HG02943 (cell line): ENCODE measurements around the gene PLA2G4A.

Experiments
- ATAC-seq: cut with Tn5 transposase; IDR thresholded peaks from one replicate; pipeline ENCODE4 v1.9.1; 2021; ENCODE audit warnings: mild to moderate bottlenecking, low read depth, moderate library complexity; ENCODE audit not compliant: unreplicated experiment

PLA2G4A gene

GRCh38 chr1:187003353-187003752 is 174.6 kb downstream of the PLA2G4A start:
- ATAC-seq, result no peak

GRCh38 chr1:187006896-187007295 is 178.1 kb downstream of the PLA2G4A start:
- no peak for ATAC-seq

DNA sequence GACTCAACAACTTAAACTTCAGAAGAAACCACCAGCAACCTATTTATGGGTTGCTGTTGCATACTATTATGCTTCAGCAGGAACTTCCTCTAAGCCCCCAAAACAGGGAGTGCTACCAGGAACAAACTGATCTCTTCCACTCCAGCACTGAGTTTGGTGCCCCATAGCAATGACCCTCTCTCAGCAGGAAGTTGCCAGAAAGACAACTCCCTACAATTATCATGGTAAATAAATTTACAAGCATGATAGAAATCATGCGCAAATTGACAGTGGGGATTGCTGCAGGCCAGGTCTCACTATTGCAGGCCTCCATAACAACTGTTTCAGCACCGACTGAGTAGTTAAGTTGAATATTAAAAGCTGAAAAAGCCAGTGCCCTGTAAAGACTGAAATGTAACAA is 180.6 kb downstream of the PLA2G4A start:
- no peak for ATAC-seq

GRCh38 chr1:187010571-187011309 is 182.0 kb downstream of the PLA2G4A start:
- ATAC-seq, result no peak

DNA sequence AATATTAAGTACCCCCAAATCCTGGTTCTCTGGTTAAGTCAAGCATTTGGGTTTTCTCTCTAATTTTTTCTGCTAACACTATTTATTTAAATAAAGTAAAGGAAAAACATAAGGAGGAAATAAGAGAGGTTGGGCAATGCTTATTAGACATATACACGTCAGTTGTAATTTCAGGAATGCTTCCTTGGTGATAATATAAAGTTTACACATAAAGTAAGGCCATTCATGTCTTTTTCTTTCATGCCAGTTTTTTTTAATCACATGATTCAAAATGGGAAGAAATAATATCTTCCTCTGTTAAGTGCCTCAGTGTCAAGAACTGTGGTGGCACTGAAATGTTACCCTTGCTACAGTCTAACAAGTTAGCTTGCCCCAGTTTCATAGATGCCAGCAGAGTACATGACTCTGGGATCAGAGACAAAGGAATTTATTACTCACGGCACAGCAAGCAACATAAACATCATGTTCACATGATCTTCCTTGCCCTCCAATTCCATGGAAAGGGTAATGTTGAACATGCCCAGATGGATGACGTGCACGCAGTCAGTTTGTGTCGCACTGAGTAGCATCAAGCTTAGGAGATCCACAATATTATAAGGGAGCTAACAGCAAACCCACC is 184.9 kb downstream of the PLA2G4A start:
- no peak for ATAC-seq

DNA sequence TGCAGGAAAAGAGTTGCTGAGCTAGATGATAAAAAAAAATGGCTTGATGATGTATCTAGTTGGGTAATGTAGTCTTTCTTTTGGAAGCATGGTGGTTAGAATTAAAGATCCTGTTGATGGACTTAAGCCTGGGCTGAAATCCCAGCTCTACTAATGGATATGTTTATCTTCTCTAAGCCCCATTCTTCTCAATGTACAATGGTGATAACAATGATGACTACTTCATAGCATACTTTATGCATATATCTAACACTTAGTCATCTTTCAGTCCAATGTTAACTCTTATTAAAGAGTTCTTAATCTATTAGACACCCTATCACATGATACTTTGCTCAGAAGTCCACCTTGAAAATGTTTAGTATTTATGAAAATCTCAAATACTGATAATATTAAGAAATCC is 189.5 kb downstream of the PLA2G4A start:
- ATAC-seq, result no peak

DNA sequence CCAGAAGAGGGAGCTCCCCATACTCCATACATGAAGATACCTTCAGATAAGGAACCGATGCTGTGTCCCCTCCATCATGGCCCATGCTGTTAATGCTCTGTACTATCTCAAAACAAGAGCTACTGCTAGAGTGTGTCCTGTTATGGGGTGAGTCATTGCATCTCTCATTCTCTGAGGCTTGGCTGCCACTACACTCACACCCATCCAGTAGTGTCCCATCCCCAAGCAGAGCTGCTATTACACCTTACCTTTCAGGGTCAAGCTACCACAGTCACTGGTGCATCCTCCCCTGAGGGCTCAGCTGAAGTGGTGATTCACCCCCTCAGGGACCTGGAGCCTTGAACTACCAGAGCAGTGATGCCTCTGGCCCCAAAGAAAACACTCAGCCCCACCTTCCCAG is 198.5 kb downstream of the PLA2G4A start:
- ATAC-seq, result no peak

GRCh38 chr1:187032316-187032981 is 203.7 kb downstream of the PLA2G4A start:
- ATAC-seq, result no peak

GRCh38 chr1:187032982-187033692 is 204.4 kb downstream of the PLA2G4A start:
- no peak for ATAC-seq

DNA sequence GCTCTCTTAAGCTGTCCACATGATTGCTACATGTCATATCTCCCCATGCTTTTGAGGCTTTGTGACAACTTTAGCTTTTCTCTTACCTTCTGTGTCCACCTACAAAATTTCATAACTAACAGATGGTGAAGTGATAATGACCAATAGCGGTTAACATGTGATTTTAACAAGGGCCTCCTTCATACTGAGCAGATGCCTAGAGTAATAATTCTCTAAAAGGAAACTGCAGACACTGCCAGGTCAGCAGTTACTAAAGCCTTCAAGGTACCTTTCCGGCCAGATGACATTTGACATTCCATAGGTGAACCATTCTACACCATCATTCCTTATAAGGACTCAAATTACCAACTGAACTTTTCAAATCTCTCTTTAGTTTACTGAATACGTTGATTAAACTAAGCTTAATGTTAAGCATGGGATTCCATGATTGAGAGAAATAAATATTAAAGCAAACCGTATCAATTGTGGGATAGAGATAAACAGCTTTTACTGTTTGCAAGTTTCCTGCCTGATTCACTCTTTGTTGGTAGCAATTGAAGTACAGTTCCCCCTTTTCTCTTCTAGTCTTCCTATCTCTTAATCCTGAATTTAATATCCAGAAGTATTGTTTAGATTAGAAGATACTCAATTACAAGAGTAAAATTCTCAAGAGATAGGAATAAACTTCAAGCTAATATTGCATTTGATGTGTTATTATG is 205.1 kb downstream of the PLA2G4A start:
- ATAC-seq, result no peak

GRCh38 chr1:187034501-187034900 is 205.8 kb downstream of the PLA2G4A start:
- no peak for ATAC-seq

GRCh38 chr1:187037973-187038553 is 209.3 kb downstream of the PLA2G4A start:
- ATAC-seq, result no peak
